Activated B cell treated with CpG ODN at 0.5 μM for 24 hours (primary cell): Measurements from ENCODE around the gene ZC3H18. TPM values are rescaled to one million over a fixed set of nuclear protein-coding genes. Genes with fewer than 3 reads are reported as not detected.

Experiments used
- ATAC-seq: fragments of 200-7000 bp; cut with Tn5 transposase; one replicate; pipeline ENCODE4 v1.10.0; 2021; ENCODE audit warnings: low read depth, mild to moderate bottlenecking, moderate library complexity
- CTCF ChIA-PET: fragments of 350-600 bp; sonication (Branson Sonifier 250); formaldehyde crosslinking; loops from one replicate; lab custom pipeline; 2021; ENCODE audit warnings: antibody characterized with exemption; lab: Charles Lee
- POLR2A ChIA-PET: fragments of 350-600 bp; sonication (Branson Sonifier 250); formaldehyde crosslinking; loops from one replicate; lab custom pipeline; 2021; ENCODE audit warnings: antibody characterized with exemption; lab: Charles Lee
- DNase-seq: peaks from one replicate; pipeline ENCODE4 v3.0.0; 2022
- H3K27ac Mint-ChIP-seq: one replicate; pipeline ENCODE4 v1.8.0; 2020; ENCODE audit warnings: mixed read lengths
- H3K27me3 Mint-ChIP-seq: one replicate; pipeline ENCODE4 v1.8.0; 2021; ENCODE audit warnings: mixed read lengths
- H3K36me3 Mint-ChIP-seq: one replicate; pipeline ENCODE4 v1.8.0; 2021; ENCODE audit warnings: low read depth, mixed read lengths
- H3K4me1 Mint-ChIP-seq: one replicate; pipeline ENCODE4 v1.8.0; 2021; ENCODE audit warnings: mixed read lengths
- H3K4me3 Mint-ChIP-seq: one replicate; pipeline ENCODE4 v1.8.0; 2020; ENCODE audit warnings: mild to moderate bottlenecking, mixed read lengths
- H3K9me3 Mint-ChIP-seq: one replicate; pipeline ENCODE4 v1.8.0; 2020; ENCODE audit warnings: mixed read lengths
- intact Hi-C: fragments of 100-400 bp; cut with micrococcal nuclease; formaldehyde crosslinking; loops from one replicate; pipeline ENCODE4 v1.15.1; 2024
- total RNA-seq: library from RNA; stranded (reverse); gene quantifications from 2 replicates; pipeline ENCODE4 v1.2.3, GENCODE V29; 2022
- TF ChIP-seq, protein P1 (sequence below): fragments of 200-600 bp; IDR thresholded peaks from one replicate; pipeline ENCODE4 v1.8.0; 2022; ENCODE audit warnings: antibody characterized with exemption, mild to moderate bottlenecking

Gene ZC3H18
- total RNA-seq, 1 donor from 2014 or later = 74.2 TPM

DNA sequence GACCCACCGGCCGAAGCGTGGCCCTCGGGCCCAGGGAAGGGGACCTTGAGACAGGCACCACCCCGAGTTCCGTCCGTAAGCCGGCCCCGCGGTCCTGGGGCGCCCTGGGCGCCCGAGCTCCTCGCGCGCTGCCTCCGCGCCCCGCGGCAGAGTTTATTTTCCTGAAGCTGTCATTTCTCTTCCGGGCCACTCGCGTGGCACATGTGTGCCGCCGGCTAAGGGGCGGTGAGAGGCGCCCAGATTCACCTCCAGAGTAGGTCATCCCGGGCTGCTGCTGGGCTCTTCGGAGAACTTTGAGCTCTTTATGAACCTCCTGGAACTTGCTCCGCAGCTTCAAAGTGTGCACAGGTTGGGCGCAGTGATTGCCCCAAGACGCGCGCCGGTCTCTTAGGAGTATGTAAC is 489 bp downstream of the ZC3H18 start:
- peak overlapping the region; percentile 84 for H3K4me3 Mint-ChIP-seq
- intact Hi-C loops = loop anchor here (1.0 to 5.0 kb wide), 9 partner anchors 64 to 803 kb away; partner anchors contain the start of genes BANP, CTU2, CYBA and KLHDC4
- H3K4me1 Mint-ChIP-seq = peaks cover 25% of the 10 kb centered on the region
- POLR2A ChIA-PET = interaction anchor here (0.6 to 2.4 kb wide), 24 partner anchors 15 to 805 kb away, joined by 3 to 13 read pairs (median 4); partner anchors contain the start of genes ACSF3, BANP, KLHDC4 and MVD
- H3K9me3 Mint-ChIP-seq = no peaks in the 10 kb centered on the region
- no peak for DNase-seq
- TF ChIP-seq, protein P1, sequence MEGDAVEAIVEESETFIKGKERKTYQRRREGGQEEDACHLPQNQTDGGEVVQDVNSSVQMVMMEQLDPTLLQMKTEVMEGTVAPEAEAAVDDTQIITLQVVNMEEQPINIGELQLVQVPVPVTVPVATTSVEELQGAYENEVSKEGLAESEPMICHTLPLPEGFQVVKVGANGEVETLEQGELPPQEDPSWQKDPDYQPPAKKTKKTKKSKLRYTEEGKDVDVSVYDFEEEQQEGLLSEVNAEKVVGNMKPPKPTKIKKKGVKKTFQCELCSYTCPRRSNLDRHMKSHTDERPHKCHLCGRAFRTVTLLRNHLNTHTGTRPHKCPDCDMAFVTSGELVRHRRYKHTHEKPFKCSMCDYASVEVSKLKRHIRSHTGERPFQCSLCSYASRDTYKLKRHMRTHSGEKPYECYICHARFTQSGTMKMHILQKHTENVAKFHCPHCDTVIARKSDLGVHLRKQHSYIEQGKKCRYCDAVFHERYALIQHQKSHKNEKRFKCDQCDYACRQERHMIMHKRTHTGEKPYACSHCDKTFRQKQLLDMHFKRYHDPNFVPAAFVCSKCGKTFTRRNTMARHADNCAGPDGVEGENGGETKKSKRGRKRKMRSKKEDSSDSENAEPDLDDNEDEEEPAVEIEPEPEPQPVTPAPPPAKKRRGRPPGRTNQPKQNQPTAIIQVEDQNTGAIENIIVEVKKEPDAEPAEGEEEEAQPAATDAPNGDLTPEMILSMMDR = no peak
- peaks cover 24% of the 10 kb centered on the region for H3K36me3 Mint-ChIP-seq
- H3K27me3 Mint-ChIP-seq = no peaks in the 10 kb centered on the region
- ATAC-seq = no peak
- H3K27ac Mint-ChIP-seq = peak overlapping the region; percentile 76
- CTCF ChIA-PET = interaction anchor here (0.8 to 1.3 kb wide), 2 partner anchors 9 to 167 kb away, joined by 3 to 5 read pairs; no protein-coding TSS in a partner anchor

DNA sequence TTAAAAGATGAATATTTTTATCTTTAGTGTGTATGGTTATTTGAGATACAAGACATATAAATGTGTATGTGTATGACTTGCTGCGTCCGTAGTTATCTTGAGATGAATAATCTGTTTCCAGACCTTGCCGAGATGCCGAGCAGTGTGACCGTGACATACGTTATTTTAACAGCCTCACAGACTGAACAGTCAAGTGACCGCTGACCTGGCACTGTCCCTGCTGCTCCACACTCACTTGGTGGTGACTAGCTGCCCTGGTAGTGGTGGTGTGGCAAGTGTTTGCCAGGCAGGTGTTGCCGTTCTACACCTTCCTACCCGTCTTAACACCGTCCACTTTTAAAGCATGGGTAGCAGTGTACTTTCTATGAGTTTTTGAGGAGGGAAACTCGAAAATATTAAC is 5.0 kb downstream of the ZC3H18 start:
- no peak overlapping the region for H3K27ac Mint-ChIP-seq
- TF ChIP-seq, protein P1 = no peak
- peaks cover 63% of the 10 kb centered on the region for H3K36me3 Mint-ChIP-seq
- intact Hi-C loops = no loop called here
- H3K4me1 Mint-ChIP-seq = peaks cover 22% of the 10 kb centered on the region
- ChIA-PET CTCF (no interaction called here), POLR2A (no interaction called here)
- DNase-seq (no peak), ATAC-seq (no peak)
- H3K9me3 Mint-ChIP-seq = no peaks in the 10 kb centered on the region
- H3K27me3 Mint-ChIP-seq = no peaks in the 10 kb centered on the region
- no peak overlapping the region for H3K4me3 Mint-ChIP-seq

DNA sequence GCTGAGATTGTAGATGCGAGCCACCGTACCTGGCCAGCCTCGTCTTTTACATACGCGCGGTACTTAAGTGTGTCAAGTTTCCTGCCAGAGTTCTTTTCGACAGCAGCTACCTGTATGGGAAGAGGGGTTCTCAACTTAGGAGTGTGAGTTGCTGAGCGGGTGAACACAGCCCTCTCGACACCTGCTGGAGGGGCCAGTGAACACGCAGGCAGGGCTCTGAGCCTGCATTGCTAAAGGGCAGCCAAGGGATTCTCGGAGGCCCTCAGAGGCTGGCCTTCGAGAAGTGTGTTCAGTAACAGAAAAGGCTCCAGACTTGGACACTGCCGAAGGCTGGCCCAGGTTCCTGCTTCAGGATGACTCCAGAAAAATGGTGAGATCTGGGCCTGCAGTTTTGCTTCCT is 6.1 kb downstream of the ZC3H18 start:
- Mint-ChIP-seq H3K9me3 (no peaks in the 10 kb centered on the region), H3K4me1 (peaks cover 17% of the 10 kb centered on the region), H3K36me3 (peaks cover 73% of the 10 kb centered on the region), H3K27me3 (no peaks in the 10 kb centered on the region), H3K4me3 (no peak overlapping the region), H3K27ac (no peak overlapping the region)
- ChIA-PET POLR2A (no interaction called here), CTCF (no interaction called here)
- ATAC-seq (no peak), DNase-seq (no peak)
- TF ChIP-seq, protein P1 = no peak
- intact Hi-C loops = no loop called here

DNA sequence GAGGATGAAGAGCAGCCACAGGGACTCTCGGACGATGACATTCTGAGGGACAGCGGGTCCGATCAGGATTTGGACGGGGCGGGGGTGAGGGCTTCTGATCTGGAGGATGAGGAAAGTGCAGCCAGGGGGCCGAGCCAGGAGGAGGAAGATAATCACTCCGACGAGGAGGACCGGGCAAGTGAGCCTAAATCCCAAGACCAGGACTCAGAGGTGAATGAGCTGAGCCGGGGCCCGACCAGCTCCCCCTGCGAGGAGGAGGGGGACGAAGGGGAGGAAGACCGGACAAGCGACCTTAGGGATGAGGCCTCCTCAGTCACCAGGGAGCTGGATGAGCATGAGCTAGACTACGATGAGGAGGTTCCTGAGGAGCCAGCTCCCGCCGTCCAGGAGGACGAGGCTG is 7.0 kb downstream of the ZC3H18 start:
- no peaks in the 10 kb centered on the region for H3K9me3 Mint-ChIP-seq
- CTCF ChIA-PET = no interaction called here
- intact Hi-C loops = no loop called here
- TF ChIP-seq, protein P1 = no peak
- H3K36me3 Mint-ChIP-seq = peaks cover 78% of the 10 kb centered on the region
- DNase-seq (no peak), ATAC-seq (no peak)
- H3K4me3 Mint-ChIP-seq = no peak overlapping the region
- H3K27me3 Mint-ChIP-seq = no peaks in the 10 kb centered on the region
- peaks cover 8% of the 10 kb centered on the region for H3K4me1 Mint-ChIP-seq
- POLR2A ChIA-PET = no interaction called here
- no peak overlapping the region for H3K27ac Mint-ChIP-seq

DNA sequence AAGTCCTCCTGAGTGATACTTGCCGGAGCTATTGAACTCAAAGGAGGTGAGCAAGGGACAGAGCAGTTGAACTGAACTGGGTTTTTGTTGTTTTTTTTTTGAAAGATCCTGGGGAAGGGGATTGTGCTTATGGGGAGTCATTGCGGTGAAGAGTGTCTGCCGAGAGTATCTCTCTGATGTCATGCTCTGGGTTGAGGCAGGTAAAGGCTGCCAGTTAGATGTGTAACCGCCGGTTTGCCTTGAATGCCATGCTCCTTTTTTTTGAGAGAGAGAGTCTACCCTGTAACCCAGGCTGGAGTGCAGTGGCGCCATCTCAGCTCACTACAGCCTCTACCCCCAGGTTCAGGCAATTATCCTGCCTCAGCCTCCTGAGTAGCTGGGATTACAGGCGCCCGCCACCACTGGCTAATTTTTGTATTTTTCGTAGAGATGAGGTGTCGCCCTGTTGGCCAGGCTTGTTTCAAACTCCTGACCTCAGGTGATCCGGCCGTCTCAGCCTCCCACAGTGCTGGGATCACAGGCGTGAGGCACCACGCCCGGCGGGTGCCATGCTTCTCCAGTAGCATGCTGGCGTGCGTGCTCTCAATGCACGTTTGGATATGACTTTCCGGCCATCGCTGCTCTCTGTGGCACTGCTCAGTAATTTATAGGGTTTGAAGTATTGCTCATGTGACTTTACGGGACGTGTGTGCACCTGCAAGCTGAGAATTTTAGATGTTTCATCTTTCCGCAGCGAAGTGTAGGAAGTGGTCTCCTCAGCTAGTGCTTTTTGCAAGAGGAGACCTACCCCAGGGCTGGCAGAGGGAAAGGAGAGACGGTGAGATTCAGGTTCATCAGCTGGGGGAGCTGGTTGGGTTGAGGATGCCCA is 8.5 kb downstream of the ZC3H18 start:
- POLR2A ChIA-PET = no interaction called here
- ATAC-seq (no peak), DNase-seq (no peak)
- TF ChIP-seq, protein P1 = no peak
- Mint-ChIP-seq H3K36me3 (peaks cover 78% of the 10 kb centered on the region), H3K27me3 (no peaks in the 10 kb centered on the region), H3K27ac (no peak overlapping the region), H3K9me3 (no peaks in the 10 kb centered on the region), H3K4me1 (peaks cover 2% of the 10 kb centered on the region), H3K4me3 (no peak overlapping the region)
- intact Hi-C loops = no loop called here
- CTCF ChIA-PET = no interaction called here
